Transverse colon (tissue), 4 donors: Measurements from ENCODE around the gene RNF212.

ENCODE experiments used
- POLR2AphosphoS5 ChIP-seq, 3 donors: sonication (generic); formaldehyde crosslinking; IDR thresholded peaks; one replicate each; pipeline ENCODE4 v1.6.1; 2016; ENCODE audit warnings: antibody characterized with exemption in 3 of 3
- TF ChIP-seq, protein P1 (sequence below), 5 experiments: fragments of 200-600 bp in 3 of 5; fragments of 450-650 bp in 2 of 5; sonication (generic) in 3 of 5; IDR thresholded peaks; 1 replicate in 2 of 5; 2 replicates in 3 of 5; pipeline ENCODE4 v1.5.1; 2016 to 2017; ENCODE audit warnings: antibody characterized with exemption in 5 of 5, inconsistent platforms in 3 of 5, mild to moderate bottlenecking in 2 of 5, moderate library complexity in 1 of 5

DNA sequence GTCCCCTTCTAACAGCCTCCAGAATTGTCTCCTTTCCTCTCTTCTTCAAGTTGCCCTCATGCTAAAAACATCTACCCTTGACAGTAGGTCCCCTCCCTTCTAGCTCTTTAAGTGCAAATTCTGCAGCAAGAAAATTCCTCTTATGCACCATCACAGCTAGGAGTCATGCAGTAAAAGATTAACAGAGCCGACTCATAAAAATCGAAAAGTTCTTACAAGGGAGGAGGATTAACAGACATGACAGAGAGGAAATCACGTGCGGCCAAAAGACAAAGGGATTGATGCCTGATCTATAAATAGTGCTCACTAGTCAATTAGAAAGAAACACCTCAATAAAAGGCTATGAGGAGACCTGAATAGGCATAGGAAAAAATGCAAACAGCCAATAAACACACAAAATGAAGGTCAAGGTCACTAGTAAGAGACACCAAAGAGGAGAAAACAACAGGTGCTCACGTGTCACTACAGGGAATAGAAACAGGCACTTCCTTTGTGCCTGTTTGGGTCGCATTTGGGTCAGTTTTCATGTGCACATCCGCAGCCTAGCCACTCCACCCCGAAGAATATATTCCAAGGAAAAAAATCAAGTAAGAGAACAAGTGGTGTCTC, 3.4 kb downstream of the RNF212 start:
- TF ChIP-seq POLR2AphosphoS5 (IDR thresholded peaks at IDR 0.05) = no peak
- TF ChIP-seq, protein P1, sequence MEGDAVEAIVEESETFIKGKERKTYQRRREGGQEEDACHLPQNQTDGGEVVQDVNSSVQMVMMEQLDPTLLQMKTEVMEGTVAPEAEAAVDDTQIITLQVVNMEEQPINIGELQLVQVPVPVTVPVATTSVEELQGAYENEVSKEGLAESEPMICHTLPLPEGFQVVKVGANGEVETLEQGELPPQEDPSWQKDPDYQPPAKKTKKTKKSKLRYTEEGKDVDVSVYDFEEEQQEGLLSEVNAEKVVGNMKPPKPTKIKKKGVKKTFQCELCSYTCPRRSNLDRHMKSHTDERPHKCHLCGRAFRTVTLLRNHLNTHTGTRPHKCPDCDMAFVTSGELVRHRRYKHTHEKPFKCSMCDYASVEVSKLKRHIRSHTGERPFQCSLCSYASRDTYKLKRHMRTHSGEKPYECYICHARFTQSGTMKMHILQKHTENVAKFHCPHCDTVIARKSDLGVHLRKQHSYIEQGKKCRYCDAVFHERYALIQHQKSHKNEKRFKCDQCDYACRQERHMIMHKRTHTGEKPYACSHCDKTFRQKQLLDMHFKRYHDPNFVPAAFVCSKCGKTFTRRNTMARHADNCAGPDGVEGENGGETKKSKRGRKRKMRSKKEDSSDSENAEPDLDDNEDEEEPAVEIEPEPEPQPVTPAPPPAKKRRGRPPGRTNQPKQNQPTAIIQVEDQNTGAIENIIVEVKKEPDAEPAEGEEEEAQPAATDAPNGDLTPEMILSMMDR (IDR thresholded peaks at IDR 0.05) = no peak
